EL (cell line): ENCODE measurements around the gene MPPE1.
"Not testable (repeated sequence)": the region's sequence is repeated elsewhere in the genome, so short reads cannot be mapped to it uniquely, and the experiment has no call there.

ENCODE experiments used
- DNase-seq: peaks from one replicate; pipeline ENCODE4 v3.0.0-alpha.2; 2016

MPPE1 gene

DNA sequence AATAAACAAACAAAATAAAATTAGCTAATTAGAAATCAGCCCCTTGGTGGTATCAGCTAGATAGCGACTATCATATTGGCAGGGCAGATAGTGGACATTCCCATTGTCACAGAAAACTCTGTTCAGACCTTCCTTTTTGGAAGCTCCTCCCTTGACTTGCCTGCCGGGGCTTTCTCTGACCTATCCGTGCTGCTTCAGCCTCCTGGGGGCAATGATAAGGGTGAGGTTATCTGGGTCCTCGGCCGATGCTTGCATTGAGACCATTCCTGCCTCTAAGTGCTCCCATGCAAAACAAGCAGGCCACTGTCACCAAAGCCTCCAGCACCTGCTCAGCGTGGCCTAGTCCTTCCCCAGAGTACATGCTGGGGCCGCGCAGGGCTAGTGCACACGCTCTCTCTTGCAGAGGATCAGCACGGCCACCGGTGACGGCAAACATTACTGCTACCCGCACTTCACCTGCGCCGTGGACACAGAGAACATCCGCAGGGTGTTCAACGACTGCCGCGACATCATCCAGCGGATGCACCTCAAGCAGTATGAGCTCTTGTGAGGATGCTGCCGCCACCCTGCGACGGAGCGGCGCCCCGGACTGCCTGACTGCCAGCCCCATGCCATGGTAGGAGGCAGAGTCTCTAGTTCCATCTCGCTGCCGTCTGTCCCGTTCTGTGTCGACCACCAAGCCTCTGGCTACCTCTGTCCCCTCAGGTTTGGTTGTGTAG lies 27.4 kb downstream of the MPPE1 start:
- DNase-seq: no peak

DNA sequence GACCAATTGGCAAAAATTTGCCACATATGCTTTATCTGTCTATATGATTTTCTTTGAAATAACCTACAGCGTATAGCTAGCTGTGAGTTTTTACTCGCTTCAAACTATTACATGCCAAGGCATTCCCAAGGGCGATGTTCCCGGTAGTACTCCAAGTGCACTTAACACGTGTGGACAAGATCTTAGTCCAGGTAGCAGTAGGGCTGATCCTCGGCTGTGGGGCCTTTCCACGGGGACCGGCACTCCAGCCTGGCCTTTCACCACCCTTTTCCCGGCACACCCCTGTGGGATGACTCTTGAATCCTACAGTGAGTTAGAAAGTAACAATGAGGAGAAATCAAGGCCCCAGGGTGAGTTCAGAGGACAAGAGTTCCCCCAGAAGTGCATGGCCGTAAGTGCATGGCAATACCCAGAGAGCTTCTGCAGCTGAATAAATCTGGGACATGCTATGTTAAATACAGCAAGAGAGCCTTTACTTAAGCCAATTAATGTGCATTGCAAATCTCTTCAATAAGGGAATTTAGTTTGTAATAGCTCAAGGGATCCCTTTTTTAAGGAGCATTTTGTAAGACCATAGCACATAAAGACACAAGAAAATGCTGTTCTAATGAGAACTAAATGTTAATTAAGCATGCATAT lies 30.5 kb downstream of the MPPE1 start:
- no peak for DNase-seq

DNA sequence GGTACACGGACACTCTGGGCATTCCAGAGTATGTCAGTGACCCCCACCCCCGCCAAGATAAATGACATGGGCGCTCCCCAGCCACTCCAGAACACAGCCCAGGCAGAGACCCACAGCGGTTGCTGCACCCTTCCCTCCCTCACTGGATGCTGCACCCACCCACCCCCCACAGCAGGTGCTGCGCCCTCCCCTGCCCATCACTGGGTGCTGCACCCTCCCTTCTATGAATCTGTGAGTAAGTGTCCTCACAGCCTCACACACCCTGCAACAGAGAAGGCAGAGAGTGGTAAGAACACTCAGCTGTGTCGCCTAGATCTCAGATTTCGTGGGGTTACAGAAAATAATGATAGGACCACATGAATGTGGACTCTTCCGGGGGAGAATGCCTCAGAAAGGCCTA lies 33.4 kb downstream of the MPPE1 start:
- DNase-seq: no peak

DNA sequence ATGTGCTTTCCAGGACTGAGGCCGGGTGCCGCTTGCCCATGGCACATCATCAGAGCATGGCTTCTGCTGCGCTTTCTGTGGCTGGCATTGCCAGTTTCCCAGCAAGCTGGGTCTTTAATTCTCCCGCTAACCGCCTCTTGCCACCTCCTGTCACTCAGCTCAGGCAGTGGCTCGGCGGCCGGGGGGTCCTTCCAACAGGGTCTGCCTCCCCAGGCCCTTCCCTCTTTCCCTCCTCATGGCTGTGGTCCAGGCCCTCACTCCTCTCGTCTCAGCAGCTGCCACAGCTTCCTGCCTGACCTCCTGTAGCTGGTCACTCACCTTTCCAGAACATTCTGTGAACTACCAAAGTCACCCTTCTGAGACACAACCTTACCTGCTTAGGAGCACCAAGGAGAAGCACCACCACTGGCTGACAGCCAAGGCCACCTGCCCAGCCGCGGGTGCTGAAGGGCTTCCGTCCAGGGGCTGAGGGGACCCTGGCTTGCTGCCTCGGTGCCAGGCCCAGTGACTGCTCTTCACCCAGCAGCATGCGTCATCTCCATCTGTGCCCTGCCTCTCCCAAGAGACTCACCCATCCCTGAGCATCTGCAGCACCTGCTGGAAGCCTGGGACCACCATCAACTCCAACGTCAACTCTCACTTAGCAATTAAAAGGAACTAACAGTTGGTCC lies 34.3 kb downstream of the MPPE1 start:
- no peak for DNase-seq

DNA sequence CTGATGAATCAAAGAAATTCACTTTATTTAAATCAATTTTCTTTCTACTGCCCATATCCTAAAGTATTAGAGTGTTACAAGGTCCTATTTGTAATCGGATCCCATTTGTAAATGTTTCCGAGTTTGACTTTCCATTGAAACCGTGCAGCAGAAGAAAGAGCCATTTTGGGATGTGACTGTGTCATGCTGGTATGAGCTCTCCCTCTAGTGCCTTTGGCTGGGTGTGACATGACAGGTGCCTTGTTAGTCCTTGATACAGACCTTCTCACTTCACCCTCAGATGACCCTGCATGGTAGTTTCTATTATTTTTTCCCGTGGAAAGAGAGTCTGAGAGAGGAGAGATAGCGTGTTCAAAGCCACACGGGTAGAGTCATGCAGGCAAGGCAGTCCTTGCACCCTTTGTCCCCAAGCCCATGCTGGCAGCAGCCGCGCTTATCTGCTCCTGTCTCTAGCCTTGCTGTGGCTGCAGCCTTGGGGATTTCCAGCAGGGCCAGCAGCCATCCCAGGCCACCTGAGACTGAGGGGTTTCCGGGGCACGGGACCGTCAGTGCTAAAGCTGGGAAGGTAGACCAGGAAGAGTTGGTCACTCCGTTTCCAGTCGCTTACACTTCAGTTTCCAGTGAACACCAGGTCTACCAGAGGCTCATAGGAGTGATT lies 35.5 kb downstream of the MPPE1 start:
- peak; percentile 29 for DNase-seq

DNA sequence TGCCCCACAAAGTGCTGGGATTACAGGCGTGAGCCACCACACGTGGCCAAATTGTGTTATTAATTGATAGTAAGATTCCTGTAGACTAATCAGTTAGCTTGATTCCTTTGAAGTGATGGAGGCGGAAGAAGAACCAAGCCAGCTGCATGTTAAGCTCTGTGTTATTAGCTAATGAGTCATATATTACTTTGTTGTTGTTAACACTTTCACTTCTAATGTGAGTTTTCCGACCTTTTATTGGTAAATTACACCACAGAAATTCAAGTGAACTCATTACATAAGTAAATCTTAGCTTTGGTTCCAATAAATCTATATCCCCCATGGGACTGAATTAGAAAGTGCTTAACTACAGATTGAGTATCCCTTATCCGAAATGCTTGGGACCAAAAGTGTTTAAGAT lies 36.6 kb downstream of the MPPE1 start:
- DNase-seq: no peak

DNA sequence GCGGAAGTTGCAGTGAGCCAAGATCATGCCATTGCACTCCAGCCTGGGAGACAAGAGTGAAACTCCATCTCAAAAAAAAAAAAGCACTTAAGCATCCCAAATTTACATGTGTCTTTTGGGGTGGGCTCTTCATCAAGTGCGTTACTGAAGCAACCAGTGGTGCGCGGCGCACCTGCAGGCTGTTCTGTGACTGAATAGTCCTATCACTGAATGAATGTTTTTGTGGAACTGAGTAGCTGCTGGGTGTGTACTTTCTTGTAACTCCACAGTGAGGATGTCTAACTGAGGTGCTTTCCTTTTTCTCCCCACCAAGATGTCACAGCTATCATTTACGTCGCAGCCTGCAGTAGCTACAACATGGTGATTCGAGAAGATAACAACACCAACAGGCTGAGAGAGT lies 39.9 kb downstream of the MPPE1 start:
- no peak for DNase-seq

DNA sequence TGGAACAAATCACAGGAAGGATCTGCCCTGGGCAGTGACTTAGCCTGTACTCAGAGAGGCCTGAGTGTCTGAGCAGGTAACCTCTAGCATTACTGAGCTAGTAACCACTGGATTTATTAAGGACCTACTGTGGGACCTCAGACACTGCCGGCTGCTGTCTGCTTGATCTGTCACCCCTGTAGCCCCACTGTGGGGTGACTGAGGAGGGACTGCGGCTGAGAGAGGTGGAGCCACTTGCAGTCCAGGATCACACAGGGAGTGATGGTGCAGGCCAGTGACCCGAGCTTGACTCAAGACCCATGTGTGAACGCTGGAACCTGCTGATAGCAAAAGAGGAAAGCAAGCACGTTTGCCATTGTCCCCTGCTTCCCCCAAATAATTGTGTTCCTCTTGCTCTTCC lies 41.4 kb downstream of the MPPE1 start:
- DNase-seq: no peak

DNA sequence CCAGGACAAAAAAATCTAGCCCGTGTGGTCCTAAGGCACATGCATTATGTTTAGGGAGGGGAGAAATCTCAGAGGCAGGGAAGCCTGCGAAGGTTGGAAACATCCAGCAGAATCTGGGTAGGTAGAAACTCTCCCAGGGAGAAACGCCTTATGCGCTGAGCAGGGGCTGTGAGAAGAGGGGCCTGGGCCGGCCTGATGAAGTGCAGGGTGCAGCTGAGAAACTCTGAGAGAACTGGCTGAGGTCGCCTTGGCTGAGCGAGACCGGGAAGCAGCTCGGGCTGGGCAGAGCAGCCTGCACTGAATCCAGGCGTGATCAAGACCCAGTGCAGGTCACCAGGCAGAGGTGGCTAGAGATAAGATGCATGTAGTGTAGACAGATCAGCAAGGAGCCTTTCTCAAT lies 41.8 kb downstream of the MPPE1 start:
- no peak for DNase-seq

DNA sequence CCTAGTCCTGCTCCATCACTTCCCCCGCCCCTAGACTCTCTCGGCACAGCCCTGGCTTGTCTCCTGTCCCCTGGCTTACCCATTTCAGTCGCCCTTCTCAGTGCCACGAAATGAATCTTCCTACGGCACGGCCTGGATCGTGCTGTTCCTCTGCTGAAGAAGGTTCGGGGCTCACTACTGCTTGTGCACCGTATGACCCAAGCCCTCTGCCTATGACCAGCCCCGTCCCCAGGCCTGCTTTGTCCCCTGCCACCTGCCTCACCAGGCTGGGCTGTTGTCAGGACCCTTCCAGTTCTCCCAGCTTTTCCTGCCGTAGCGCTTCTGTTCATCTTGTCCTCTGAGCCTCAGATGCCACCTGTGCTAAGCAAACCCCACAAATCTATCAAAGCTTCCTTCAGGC lies 43.0 kb downstream of the MPPE1 start:
- DNase-seq: no peak

DNA sequence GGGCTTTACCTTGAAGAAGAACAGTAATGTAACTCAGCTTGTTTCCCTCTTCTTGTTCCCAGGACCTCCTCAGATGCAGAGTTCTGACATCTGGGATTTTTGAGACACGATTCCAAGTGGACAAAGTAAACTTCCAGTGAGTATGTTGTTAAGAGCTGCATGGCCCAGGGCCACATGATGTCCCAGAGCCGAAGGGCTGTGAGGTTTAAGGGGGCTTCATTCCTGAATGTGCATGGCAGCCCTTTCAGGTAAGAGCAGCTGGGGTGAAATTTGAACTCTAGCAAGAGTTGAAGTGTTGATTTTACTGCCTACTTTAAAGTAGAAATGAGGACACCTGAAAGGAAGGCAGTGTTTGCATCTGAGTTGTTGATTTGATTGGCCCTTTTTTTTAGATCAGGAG lies 43.6 kb downstream of the MPPE1 start:
- no peak for DNase-seq

DNA sequence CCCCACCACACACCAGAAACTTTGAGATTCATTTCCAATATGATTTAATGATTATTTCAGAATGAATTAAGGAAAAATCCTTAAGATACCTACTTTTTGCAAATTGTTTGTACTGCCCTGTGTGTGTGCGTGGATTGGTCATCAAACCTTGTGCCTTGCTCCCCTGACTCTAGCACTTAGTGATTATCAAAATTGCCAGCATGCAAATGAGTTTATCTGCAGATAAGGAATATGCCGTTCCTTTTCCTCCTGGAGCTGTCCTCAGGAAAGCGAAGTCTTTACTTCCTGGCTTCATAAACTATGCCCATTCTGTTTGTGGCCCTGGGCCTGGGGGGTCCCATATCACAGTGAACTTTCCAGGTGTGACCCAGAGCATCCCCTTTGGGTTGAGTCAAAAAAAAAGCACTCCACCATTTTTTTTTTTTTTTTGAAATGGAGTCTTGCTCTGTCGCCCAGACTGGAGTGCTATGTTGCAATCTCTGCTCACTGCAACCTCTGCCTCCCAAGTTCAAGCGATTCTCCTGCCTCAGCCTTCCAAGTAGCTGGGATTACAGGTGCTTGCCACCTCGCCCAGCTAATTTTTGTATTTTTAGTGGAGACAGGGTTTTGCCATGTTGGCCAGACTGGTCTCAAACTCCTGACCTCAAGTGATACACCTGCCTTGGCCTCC lies 45.5 kb downstream of the MPPE1 start:
- no peak for DNase-seq

DNA sequence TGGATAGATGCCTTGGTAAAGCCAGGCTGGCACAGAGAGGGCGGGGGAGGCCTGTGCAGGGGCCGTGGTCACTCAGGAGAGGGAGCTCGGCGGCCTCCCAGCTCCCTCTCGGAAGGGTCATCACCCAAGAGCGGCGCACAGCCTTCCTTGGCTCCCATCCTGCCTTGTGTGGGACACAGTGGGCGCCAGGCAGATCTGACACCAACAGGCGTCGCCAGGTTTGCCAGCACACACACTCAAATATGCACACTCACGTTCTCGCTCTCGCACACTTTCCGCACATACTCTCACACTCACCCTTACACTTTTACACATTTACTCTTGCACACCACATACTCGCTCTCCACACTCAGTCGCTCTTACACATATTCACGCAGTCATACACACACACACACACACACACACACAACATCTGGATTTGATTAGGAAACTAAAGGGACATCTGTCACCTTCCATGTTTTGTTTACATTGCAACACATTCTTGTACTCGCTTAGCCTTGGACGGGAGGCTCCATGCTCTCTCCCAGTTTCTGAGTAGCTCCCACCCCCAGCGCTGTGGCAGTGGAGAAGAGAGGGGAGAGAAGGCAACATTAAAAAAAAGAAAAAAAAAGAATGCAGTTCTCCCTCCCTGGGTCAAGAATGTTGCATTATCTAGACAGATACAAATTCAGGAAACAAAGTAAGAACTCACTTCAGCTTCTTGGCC lies 46.4 kb downstream of the MPPE1 start:
- DNase-seq: no peak

DNA sequence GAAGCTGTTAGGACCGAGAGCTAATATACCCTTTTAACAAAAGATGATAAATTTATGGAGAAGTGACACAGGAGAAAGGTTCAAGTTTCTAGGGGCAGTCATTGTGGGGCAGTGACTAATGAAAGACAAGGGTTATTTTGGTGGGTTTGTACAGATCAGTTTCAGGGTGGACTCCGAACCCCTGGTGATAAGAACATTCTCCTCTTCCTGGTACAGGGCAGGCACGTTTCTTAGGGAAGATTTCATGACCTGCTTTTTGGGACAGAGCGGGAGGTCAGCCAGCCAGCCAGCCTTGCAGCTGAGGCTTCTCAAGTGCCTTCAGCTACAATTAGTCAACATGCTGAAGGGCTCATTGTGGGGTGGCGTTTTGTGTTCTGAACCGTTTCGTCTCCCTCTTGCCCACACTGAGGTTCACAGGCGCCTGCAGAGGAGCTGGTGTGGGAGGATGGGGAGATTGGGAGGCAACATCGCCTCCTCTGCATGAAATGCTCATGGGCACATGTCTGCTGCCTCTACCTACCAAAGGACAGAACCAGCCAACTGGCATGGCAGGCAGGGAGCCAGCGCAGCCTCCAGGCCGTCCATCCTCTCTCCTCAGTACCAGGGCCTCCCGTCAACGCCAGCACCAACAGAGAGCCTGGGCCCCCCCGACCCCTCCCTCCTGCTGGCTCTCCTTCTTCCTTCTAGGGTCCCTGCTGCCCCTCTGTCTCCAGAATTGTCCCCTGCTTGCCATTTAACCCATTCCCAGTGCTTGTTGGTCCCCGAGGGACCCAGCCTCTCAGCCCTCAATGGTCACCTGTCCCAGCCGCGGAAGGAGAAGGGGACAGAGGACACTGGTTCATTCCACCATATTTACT lies 47.3 kb downstream of the MPPE1 start:
- no peak for DNase-seq

DNA sequence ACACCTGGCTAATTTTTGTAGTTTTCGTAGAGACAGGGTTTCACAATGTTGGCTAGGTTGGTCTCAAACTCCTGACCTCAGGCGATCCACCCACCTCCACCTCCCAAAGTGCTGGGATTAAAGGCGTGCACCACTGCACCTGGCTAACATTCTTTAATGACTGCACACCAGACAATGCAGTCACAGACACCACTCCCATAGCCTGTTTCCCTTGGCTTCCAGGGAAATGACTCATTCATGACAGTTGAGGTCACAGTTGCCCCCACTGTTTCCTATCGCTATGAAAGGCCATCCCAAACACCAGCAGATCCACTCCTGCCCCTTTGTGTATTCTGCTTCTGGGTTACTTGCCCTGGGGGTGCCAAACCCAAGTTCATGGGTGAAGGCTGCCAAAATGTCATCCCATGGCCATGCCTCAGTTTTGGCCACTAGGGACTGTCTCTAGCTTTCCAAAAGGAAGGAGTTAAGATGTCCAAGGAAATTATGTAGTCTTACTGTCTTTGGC lies 48.2 kb downstream of the MPPE1 start:
- peak; percentile 87 for DNase-seq

DNA sequence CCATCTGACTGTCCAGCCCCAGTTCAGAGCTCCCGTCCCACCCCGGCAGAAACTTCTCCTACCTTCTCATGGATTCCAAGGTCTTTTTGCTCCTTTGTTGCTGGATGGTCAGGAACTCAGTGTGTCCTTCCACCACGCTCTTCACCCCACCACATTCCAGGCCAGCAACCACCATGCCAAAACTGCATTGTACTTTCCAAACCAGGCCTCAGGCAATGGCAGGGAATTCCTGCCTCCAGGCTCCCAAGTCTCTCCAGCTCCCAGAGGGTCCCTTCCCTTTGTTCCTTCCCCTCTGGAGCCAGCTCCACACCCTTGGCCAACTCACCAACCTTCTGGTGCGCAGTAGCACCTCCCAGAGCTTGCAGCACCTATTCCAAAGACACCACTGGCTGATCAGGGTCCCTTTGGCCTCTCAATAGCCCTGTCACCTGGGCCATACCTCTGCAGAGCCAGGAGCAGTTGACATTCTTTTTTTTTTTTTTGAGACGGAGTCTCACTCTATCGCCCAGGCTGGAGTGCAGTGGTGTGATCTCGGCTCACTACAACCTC lies 48.8 kb downstream of the MPPE1 start:
- peak; percentile 18 for DNase-seq

DNA sequence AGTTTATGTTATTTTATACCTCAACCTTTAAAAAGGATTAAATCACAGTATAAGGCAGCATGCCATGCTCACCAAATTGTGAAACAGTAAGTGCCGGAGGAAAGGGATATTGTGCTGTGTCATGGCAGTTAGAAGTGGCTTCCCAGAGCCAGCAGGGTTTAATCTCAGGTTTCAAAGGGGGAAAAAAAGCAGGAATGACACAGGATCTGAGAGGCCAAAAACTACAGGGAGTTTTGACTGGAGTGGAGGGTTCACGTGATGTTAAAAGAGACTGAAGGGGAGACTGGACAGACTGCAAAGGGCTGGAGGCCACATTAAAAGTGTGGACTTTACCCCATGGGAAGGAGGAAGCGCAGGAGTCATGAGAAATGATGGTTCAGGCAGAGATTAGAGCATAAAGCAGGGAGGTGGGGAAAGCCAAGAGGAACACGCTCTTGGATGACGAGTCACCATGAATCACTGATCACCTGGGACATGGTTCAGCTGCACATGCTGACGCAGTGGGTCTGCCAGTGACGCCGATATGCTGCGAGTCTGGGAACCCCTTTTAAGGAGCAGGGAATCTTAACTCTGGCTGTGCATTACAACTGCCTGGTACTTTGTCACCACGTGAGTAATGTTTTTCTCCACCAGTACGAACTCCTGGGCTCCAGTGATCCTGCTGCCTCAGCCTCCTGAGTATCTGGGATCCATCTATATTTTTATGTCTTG lies 50.8 kb downstream of the MPPE1 start:
- peak; percentile 94 for DNase-seq

DNA sequence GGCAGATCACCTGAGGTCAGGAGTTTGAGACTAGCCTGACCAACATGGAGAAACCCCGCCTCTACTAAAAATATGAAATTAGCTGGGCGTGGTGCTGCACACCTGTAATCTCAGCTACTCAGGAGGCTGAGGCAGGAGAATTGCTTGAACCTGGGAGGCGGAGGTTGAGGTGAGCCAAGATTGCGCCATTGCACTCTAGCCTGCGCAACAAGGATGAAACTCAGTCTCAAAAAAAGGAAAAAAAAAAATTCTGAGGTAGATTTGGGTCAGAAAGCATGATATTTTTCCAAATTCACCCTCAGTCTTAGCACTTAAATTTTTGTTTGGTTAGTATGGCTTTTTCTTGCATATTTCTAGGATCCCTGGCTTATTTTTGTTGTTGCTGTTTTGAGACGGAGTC lies 53.6 kb downstream of the MPPE1 start:
- not testable (repeated sequence) for DNase-seq

DNA sequence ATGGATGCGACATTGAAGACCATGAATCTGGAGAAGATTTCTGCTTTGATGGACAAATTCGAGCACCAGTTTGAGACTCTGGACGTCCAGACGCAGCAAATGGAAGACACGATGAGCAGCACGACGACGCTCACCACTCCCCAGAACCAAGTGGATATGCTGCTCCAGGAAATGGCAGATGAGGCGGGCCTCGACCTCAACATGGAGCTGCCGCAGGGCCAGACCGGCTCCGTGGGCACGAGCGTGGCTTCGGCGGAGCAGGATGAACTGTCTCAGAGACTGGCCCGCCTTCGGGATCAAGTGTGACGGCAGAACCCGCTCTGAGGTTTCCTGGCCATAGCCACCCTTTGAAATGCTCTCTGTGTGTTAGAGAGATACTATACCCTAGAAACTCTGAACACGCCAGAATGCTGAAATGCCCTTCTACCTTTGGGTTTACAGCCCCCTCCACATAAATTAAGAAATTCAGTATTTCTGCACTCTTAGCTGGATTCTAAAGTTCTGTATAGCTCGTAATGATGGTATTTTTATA lies 56.2 kb downstream of the MPPE1 start:
- DNase-seq: peak; percentile 43
